ENCODE data around the gene ARL6. TPM values are rescaled to one million over a fixed set of nuclear protein-coding genes. Genes with fewer than 3 reads are reported as not detected.

Gene ARL6
- total and polyA plus RNA-seq, 2 of the 8 experiments (the other 6 are each of a cell fraction or from before 2014, with no cell fraction given) = 1.8 to 12.0 TPM

- TF ChIP-seq FOSL1 (IDR thresholded peaks at IDR 0.05; ENCODE audit: insufficient read depth, low read depth, low read length) = no peak
- TF ChIP-seq TBP (IDR thresholded peaks at IDR 0.05; ENCODE audit: low read depth, low read length) = no peak
- TF ChIP-seq TAF7 (optimal IDR thresholded peaks at IDR 0.05; ENCODE audit: borderline replicate concordance, low read depth, low read length) = no peak
- no peak for TF ChIP-seq BCL11A (IDR thresholded peaks at IDR 0.05; ENCODE audit: low read depth in 2 of 2, low read length in 2 of 2)
- TF ChIP-seq SIN3A (conservative IDR thresholded peaks at IDR 0.05 in 1 of 2, IDR thresholded peaks at IDR 0.05 in 1 of 2; ENCODE audit: low read depth in 1 of 2, low read length in 2 of 2) = no peak
Observed at GRCh38 chr3:97810779-97811390, 46.3 kb downstream of the ARL6 start (continued).

Data from H1 (cell line).